ENCODE results near the gene GPR75.
"Not testable (repeated sequence)": the region's sequence is repeated elsewhere in the genome, so short reads cannot be mapped to it uniquely, and the experiment has no call there.

The GPR75 gene

GRCh38 chr2:53828331-53828730 is 31.4 kb downstream of the GPR75 start:
- WGBS (ENCODE audit: insufficient coverage, insufficient read length) = no CpG with 5 or more reads among the region's 4 CpGs
- Histone ChIP-seq H3K27ac (ENCODE audit: low read length) (no peak overlapping the region), H3K9me3 (ENCODE audit: control insufficient read depth, insufficient read depth, low read length) (no peaks in the 10 kb centered on the region), H3K4me1 (ENCODE audit: control insufficient read depth, insufficient read depth, low read length) (peaks cover 3% of the 10 kb centered on the region; the same call in 1 of the 2 replicates), H3K27me3 (ENCODE audit: control insufficient read depth, insufficient read depth, low read length) (no peaks in the 10 kb centered on the region), H3K4me3 (ENCODE audit: low read length) (no peak overlapping the region), H3K36me3 (ENCODE audit: control insufficient read depth, insufficient read depth, low read length) (no peaks in the 10 kb centered on the region)
- DNase-seq (ENCODE audit: low read depth, low spot score) = no peak

GRCh38 chr2:53827398-53828175 is 32.2 kb downstream of the GPR75 start:
- H3K27me3 ChIP-seq (ENCODE audit: control insufficient read depth, insufficient read depth, low read length) = no peaks in the 10 kb centered on the region
- H3K4me3 ChIP-seq (ENCODE audit: low read length) = no peak overlapping the region
- WGBS (ENCODE audit: insufficient coverage, insufficient read length) = no CpG with 5 or more reads among the region's 3 CpGs
- H3K9me3 ChIP-seq (ENCODE audit: control insufficient read depth, insufficient read depth, low read length) = no peaks in the 10 kb centered on the region
- no peak overlapping the region for H3K27ac ChIP-seq (ENCODE audit: low read length)
- no peak for DNase-seq (ENCODE audit: low read depth, low spot score)
- no peaks in the 10 kb centered on the region for H3K36me3 ChIP-seq (ENCODE audit: control insufficient read depth, insufficient read depth, low read length)
- H3K4me1 ChIP-seq (ENCODE audit: control insufficient read depth, insufficient read depth, low read length) = peaks cover 3% of the 10 kb centered on the region; the same call in 1 of the 2 replicates

GRCh38 chr2:53826587-53827397 is 33.0 kb downstream of the GPR75 start:
- H3K4me3 ChIP-seq (ENCODE audit: low read length) = no peak overlapping the region
- no peak for DNase-seq (ENCODE audit: low read depth, low spot score)
- WGBS (ENCODE audit: insufficient coverage, insufficient read length) = no CpG with 5 or more reads among the region's 3 CpGs

GRCh38 chr2:53826030-53826410 is 33.7 kb downstream of the GPR75 start:
- H3K4me1 ChIP-seq (ENCODE audit: control insufficient read depth, insufficient read depth, low read length) = peaks cover 3% of the 10 kb centered on the region; the same call in 1 of the 2 replicates
- H3K36me3 ChIP-seq (ENCODE audit: control insufficient read depth, insufficient read depth, low read length) = no peaks in the 10 kb centered on the region
- H3K4me3 ChIP-seq (ENCODE audit: low read length) = no peak overlapping the region
- H3K27ac ChIP-seq (ENCODE audit: low read length) = no peak overlapping the region
- DNase-seq (ENCODE audit: low read depth, low spot score) = no peak
- H3K27me3 ChIP-seq (ENCODE audit: control insufficient read depth, insufficient read depth, low read length) = no peaks in the 10 kb centered on the region
- no CpG with 5 or more reads among the region's 1 CpG for WGBS (ENCODE audit: insufficient coverage, insufficient read length)
- no peaks in the 10 kb centered on the region for H3K9me3 ChIP-seq (ENCODE audit: control insufficient read depth, insufficient read depth, low read length)

More at GRCh38 chr2:53826587-53827397, 33.0 kb downstream of the GPR75 start:
- Histone ChIP-seq H3K36me3 (ENCODE audit: control insufficient read depth, insufficient read depth, low read length) (no peaks in the 10 kb centered on the region), H3K27ac (ENCODE audit: low read length) (no peak overlapping the region), H3K9me3 (ENCODE audit: control insufficient read depth, insufficient read depth, low read length) (no peaks in the 10 kb centered on the region), H3K27me3 (ENCODE audit: control insufficient read depth, insufficient read depth, low read length) (no peaks in the 10 kb centered on the region), H3K4me1 (ENCODE audit: control insufficient read depth, insufficient read depth, low read length) (peaks cover 3% of the 10 kb centered on the region; the same call in 1 of the 2 replicates)

GRCh38 chr2:53823639-53824038 is 36.1 kb downstream of the GPR75 start:
- H3K4me1 ChIP-seq (ENCODE audit: control insufficient read depth, insufficient read depth, low read length); H3K4me3 ChIP-seq (ENCODE audit: low read length); DNase-seq (ENCODE audit: low read depth, low spot score); H3K9me3 ChIP-seq (ENCODE audit: control insufficient read depth, insufficient read depth, low read length); H3K27ac ChIP-seq (ENCODE audit: low read length); H3K27me3 ChIP-seq (ENCODE audit: control insufficient read depth, insufficient read depth, low read length); H3K36me3 ChIP-seq (ENCODE audit: control insufficient read depth, insufficient read depth, low read length): not testable (repeated sequence)
- WGBS (ENCODE audit: insufficient coverage, insufficient read length) = no CpG with 5 or more reads among the region's 9 CpGs

- Histone ChIP-seq H3K27ac (ENCODE audit: low read length) (no peak overlapping the region), H3K36me3 (ENCODE audit: control insufficient read depth, insufficient read depth, low read length) (no peaks in the 10 kb centered on the region), H3K4me1 (ENCODE audit: control insufficient read depth, insufficient read depth, low read length) (no peaks in the 10 kb centered on the region), H3K27me3 (ENCODE audit: control insufficient read depth, insufficient read depth, low read length) (no peaks in the 10 kb centered on the region), H3K9me3 (ENCODE audit: control insufficient read depth, insufficient read depth, low read length) (no peaks in the 10 kb centered on the region), H3K4me3 (ENCODE audit: low read length) (no peak overlapping the region)
- DNase-seq (ENCODE audit: low read depth, low spot score) = no peak
- no CpG with 5 or more reads among the region's 6 CpGs for WGBS (ENCODE audit: insufficient coverage, insufficient read length)
Measured at GRCh38 chr2:53821810-53822209, 38.0 kb downstream of the GPR75 start.

GRCh38 chr2:53820711-53821110 is 39.1 kb downstream of the GPR75 start:
- no CpG with 5 or more reads among the region's 4 CpGs for WGBS (ENCODE audit: insufficient coverage, insufficient read length)
- Histone ChIP-seq H3K27me3 (ENCODE audit: control insufficient read depth, insufficient read depth, low read length) (no peaks in the 10 kb centered on the region), H3K4me1 (ENCODE audit: control insufficient read depth, insufficient read depth, low read length) (no peaks in the 10 kb centered on the region), H3K4me3 (ENCODE audit: low read length) (no peak overlapping the region), H3K36me3 (ENCODE audit: control insufficient read depth, insufficient read depth, low read length) (no peaks in the 10 kb centered on the region), H3K9me3 (ENCODE audit: control insufficient read depth, insufficient read depth, low read length) (no peaks in the 10 kb centered on the region), H3K27ac (ENCODE audit: low read length) (no peak overlapping the region)
- no peak for DNase-seq (ENCODE audit: low read depth, low spot score)

- Histone ChIP-seq H3K27ac (ENCODE audit: low read length) (no peak overlapping the region), H3K36me3 (ENCODE audit: control insufficient read depth, insufficient read depth, low read length) (no peaks in the 10 kb centered on the region), H3K9me3 (ENCODE audit: control insufficient read depth, insufficient read depth, low read length) (no peaks in the 10 kb centered on the region), H3K4me3 (ENCODE audit: low read length) (no peak overlapping the region), H3K4me1 (ENCODE audit: control insufficient read depth, insufficient read depth, low read length) (no peaks in the 10 kb centered on the region), H3K27me3 (ENCODE audit: control insufficient read depth, insufficient read depth, low read length) (no peaks in the 10 kb centered on the region)
- WGBS (ENCODE audit: insufficient coverage, insufficient read length) = no CpG with 5 or more reads among the region's 9 CpGs
- DNase-seq (ENCODE audit: low read depth, low spot score) = no peak
Measured at GRCh38 chr2:53820048-53820447, 39.7 kb downstream of the GPR75 start.

- Histone ChIP-seq H3K4me3 (ENCODE audit: low read length) (no peak overlapping the region), H3K9me3 (ENCODE audit: control insufficient read depth, insufficient read depth, low read length) (no peaks in the 10 kb centered on the region), H3K36me3 (ENCODE audit: control insufficient read depth, insufficient read depth, low read length) (no peaks in the 10 kb centered on the region), H3K27me3 (ENCODE audit: control insufficient read depth, insufficient read depth, low read length) (no peaks in the 10 kb centered on the region), H3K4me1 (ENCODE audit: control insufficient read depth, insufficient read depth, low read length) (no peaks in the 10 kb centered on the region), H3K27ac (ENCODE audit: low read length) (no peak overlapping the region)
- no CpG with 5 or more reads among the region's 4 CpGs for WGBS (ENCODE audit: insufficient coverage, insufficient read length)
- DNase-seq (ENCODE audit: low read depth, low spot score) = no peak
Measured at GRCh38 chr2:53819634-53820033, 40.1 kb downstream of the GPR75 start.

GRCh38 chr2:53818854-53819435 is 40.8 kb downstream of the GPR75 start:
- Histone ChIP-seq H3K27ac (ENCODE audit: low read length) (no peak overlapping the region), H3K4me1 (ENCODE audit: control insufficient read depth, insufficient read depth, low read length) (no peaks in the 10 kb centered on the region), H3K4me3 (ENCODE audit: low read length) (no peak overlapping the region), H3K36me3 (ENCODE audit: control insufficient read depth, insufficient read depth, low read length) (no peaks in the 10 kb centered on the region), H3K9me3 (ENCODE audit: control insufficient read depth, insufficient read depth, low read length) (no peaks in the 10 kb centered on the region), H3K27me3 (ENCODE audit: control insufficient read depth, insufficient read depth, low read length) (no peaks in the 10 kb centered on the region)
- WGBS (ENCODE audit: insufficient coverage, insufficient read length) = no CpG with 5 or more reads among the region's 3 CpGs
- DNase-seq (ENCODE audit: low read depth, low spot score) = no peak

Measured in iPS DF 6.9 (cell line).